ENCODE measurements around the gene ATL2.

ATL2 gene

DNA sequence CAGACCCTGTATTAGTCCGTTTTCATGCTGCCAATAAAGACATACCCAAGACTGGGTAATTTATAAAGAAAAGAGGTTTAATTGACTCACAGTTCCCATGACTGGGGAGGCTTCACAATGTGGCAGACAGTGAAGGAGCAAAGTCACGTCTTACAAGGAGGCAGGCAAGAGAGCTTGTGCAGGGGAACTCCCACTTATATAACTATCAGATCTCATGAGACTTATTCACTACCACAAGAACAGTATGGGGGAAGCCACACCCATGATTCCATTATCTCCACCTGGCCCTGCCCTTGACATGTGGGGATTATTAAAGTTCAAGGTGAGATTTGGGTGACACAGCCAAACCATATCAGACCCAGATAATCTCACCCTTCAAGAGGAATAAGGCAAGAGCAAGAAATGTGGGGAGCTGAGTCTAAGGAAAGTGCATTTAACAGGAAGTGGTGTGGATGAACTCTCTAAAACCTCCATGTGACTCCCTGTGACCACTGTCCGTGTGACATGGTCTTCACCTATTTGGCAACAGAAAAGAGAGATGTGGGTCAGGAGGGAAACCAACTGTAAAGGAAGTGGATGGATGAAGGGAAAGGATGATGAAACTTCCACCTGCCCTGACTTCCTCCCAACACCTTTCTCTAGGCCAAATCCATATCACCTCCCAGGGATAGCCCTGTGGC lies 110.6 kb downstream of the ATL2 start:
- TF ChIP-seq, protein P1, sequence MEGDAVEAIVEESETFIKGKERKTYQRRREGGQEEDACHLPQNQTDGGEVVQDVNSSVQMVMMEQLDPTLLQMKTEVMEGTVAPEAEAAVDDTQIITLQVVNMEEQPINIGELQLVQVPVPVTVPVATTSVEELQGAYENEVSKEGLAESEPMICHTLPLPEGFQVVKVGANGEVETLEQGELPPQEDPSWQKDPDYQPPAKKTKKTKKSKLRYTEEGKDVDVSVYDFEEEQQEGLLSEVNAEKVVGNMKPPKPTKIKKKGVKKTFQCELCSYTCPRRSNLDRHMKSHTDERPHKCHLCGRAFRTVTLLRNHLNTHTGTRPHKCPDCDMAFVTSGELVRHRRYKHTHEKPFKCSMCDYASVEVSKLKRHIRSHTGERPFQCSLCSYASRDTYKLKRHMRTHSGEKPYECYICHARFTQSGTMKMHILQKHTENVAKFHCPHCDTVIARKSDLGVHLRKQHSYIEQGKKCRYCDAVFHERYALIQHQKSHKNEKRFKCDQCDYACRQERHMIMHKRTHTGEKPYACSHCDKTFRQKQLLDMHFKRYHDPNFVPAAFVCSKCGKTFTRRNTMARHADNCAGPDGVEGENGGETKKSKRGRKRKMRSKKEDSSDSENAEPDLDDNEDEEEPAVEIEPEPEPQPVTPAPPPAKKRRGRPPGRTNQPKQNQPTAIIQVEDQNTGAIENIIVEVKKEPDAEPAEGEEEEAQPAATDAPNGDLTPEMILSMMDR (IDR thresholded peaks at IDR 0.05; ENCODE audit: low read depth, low read length, missing control alignments): no peak

DNA sequence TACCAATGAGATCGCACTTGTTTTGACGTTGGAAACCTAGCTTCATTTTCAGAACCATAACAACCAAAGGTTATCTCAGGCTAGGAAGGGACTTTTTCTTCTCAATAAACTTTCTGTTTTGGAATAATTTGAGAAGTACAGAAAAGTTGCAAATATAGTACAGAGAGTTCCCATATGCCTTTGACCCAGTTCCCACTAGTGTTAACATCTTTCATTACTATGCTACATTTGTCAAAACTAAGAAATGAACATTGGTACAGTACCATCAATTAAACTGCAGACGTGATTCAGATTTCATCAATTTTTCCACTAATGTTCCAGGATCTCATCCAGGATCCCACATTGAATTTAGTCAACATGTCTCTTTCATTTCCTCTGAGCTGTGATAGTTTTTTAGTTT lies 111.6 kb downstream of the ATL2 start:
- no peaks in the 10 kb centered on the region for H3K36me3 ChIP-seq (replicated peaks)
- H3K27me3 ChIP-seq (replicated peaks): no peaks in the 10 kb centered on the region
- H3K4me3 ChIP-seq (ENCODE audit: low read depth, low read length): no peak overlapping the region
- no peak for DNase-seq
- in situ Hi-C loops (cut with HindIII; ENCODE audit: low pct_ligation_motif_present, low sequenced_read_pairs): loop anchor here (25.0 kb wide), 1 partner anchor 278 kb away; no protein-coding TSS in a partner anchor
- no peak overlapping the region for H3K27ac ChIP-seq
- TF ChIP-seq, protein P1 (IDR thresholded peaks at IDR 0.05; ENCODE audit: low read depth, low read length, missing control alignments): no peak

More for the DNA sequence above, 110.6 kb downstream of the ATL2 start:
- H3K36me3 ChIP-seq (replicated peaks): no peaks in the 10 kb centered on the region
- no peak overlapping the region for H3K27ac ChIP-seq
- H3K4me3 ChIP-seq (ENCODE audit: low read depth, low read length): no peak overlapping the region
- H3K27me3 ChIP-seq (replicated peaks): no peaks in the 10 kb centered on the region
- DNase-seq: no peak
- in situ Hi-C loops (cut with HindIII; ENCODE audit: low pct_ligation_motif_present, low sequenced_read_pairs): loop anchor here (25.0 kb wide), 1 partner anchor 279 kb away; no protein-coding TSS in a partner anchor

DNA sequence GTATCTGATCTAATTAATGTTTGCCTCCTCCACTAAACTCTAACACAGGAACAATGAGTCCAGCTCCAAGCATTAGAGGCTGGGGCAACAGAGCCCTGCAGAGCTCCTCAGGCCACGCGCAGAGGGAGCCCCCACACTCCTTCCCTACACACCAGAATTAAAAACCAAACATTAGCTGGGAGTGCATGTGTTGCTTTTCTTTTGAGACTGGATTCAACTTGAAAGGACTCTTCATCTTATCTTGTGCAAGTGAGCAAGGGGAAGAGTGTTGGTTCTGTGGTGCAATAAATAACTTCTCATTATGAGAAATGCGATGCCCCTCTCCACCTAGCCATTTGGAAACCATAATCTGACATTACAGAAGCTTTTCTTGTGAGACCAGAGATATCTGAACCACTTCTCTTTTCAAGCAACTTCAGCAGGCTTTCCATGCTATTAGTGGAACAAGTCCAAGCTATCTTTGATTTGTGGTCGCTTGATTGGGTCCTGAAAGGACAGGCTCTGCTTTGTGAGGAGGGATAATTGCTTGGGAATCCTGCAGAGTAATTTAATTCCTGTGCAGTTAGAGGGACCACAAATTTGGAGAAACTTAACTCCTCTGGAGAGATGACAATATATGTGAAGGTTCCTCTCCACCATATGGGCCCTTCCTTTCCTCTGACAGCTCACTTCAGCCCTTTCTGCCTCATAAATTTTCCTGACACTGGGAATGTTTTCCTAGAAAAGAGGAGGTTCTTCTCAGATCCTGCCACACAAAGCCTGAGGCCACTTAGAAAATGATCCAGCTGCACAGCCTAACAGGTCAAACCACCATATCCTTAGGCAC lies 112.5 kb downstream of the ATL2 start:
- no peak overlapping the region for H3K4me3 ChIP-seq (ENCODE audit: low read depth, low read length)
- H3K36me3 ChIP-seq (replicated peaks): no peaks in the 10 kb centered on the region
- TF ChIP-seq, protein P1 (IDR thresholded peaks at IDR 0.05; ENCODE audit: low read depth, low read length, missing control alignments): no peak
- no peak overlapping the region for H3K27ac ChIP-seq
- no peak for DNase-seq
- H3K27me3 ChIP-seq (replicated peaks): no peaks in the 10 kb centered on the region
- in situ Hi-C loops (cut with HindIII; ENCODE audit: low pct_ligation_motif_present, low sequenced_read_pairs): loop anchor here (25.0 kb wide), 1 partner anchor 277 kb away; no protein-coding TSS in a partner anchor

DNA sequence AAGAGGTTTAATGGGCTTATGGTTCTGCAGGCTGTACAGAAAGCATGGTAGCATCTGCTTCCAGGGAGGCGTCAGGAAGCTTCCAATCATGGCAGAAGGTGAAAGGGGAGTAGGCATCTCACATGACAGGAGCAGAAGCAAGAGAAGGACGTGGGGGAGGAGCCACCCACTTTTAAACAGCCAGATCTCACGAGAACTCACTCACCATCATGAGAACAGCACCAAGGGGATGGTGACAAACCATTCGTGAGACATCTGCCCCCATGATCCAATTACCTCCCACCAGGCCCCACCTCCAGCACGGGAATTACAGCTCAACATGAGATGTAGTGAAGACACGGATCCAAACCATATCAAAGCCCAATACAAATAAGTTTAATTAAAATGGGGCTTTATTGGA lies 113.8 kb downstream of the ATL2 start:
- in situ Hi-C loops (cut with HindIII; ENCODE audit: low pct_ligation_motif_present, low sequenced_read_pairs): loop anchor here (25.0 kb wide), 1 partner anchor 276 kb away; no protein-coding TSS in a partner anchor
- Histone ChIP-seq H3K4me3 (ENCODE audit: low read depth, low read length) (no peak overlapping the region), H3K27me3 (replicated peaks) (no peaks in the 10 kb centered on the region), H3K36me3 (replicated peaks) (no peaks in the 10 kb centered on the region), H3K27ac (no peak overlapping the region)
- TF ChIP-seq, protein P1 (IDR thresholded peaks at IDR 0.05; ENCODE audit: low read depth, low read length, missing control alignments): no peak
- DNase-seq: no peak

DNA sequence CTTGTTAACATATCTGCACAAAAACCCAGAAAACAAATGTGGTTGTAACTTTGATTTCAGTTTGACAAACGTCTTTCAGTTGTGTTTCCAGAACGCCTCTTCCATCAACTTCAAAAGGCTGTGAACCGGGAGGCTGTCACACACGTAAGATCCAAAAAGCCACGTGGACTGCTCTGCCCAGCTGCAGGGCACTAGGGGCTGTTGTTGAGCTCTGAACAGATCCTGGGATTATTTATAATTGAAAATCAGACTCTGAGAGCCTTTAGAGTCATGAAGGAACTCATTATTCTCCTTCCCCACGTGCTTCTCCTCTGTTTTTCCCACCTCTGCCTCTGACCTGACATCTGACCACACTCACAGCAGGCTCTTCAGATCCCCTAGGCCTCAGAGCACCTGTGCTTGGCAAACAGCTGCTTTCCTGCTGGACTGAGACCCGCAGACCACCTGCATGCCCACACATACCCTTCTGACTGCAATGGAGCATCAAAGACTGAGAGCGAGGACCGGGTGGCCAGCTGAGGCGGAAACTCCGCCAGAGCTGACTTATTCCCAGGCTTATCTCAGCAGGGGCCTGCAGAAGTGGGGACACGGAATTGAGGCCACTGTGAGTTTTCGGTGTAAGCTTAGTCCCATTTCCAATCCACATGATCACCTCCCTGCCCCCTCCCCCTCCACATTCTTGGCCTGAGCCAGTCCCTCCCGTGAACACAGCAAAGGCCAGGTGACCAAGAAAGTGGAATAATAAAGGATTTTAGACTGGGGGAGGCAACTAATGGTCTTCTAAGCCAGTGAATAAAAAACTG lies 114.8 kb downstream of the ATL2 start:
- Histone ChIP-seq H3K36me3 (replicated peaks) (no peaks in the 10 kb centered on the region), H3K4me3 (ENCODE audit: low read depth, low read length) (no peak overlapping the region), H3K27ac (no peak overlapping the region), H3K27me3 (replicated peaks) (no peaks in the 10 kb centered on the region)
- no peak for DNase-seq
- TF ChIP-seq, protein P1 (IDR thresholded peaks at IDR 0.05; ENCODE audit: low read depth, low read length, missing control alignments): no peak
- in situ Hi-C loops (cut with HindIII; ENCODE audit: low pct_ligation_motif_present, low sequenced_read_pairs): loop anchor here (25.0 kb wide), 1 partner anchor 275 kb away; no protein-coding TSS in a partner anchor
